Measurements from ENCODE around the gene MYL12A. TPM values are rescaled to one million over a fixed set of nuclear protein-coding genes. Genes with fewer than 3 reads are reported as not detected.

The MYL12A gene
- total and polyA plus RNA-seq, 2 of the 4 experiments (the other 2 are of a cell fraction) = 549 to 580 TPM

DNA sequence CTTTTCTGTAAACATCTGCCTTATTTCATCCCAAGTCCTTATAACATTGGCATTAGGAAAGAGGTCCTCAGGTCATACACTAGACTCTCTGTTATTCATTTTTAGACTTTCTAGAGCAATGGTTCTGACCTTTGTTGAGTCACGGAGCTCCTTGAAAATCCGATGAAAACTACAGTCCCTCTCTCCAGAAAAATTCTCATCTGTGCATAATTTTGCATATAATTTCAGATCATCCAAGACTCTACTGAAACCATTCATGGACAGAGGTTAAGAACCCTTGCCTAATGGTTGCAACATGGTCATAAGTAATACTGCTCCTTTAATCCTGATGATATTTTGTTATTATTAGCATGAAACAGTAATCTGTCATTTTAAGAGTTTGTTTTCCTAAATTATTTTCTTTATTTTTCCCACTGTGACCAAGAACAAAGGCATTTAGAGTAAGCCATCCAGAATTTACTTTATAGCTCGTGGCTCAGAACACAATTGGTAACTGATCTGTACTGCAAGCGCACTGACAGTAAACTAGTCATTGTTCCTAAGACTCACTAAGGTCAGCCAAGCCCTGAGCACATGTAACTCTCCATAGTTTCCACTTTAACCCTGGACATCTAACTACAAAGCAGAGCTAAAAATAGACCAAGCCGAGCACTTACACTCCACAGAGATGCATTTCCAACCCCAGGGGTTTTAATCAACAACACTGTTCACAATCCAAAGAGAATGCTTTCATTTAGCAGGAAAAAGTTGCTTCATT, 36.2 kb upstream of the MYL12A start:
- H4K5ac ChIP-seq (ENCODE audit: low read depth, low read length) = no peak overlapping the region
- BruUV-seq (replicated peaks) = no TSS peak
- 0 out of 2 replicates have a peak overlapping the region, but pooled peaks have one; percentile 10 for H3K14ac ChIP-seq (replicated peaks; ENCODE audit: low read depth, low read length)
- no peak overlapping the region for H4K8ac ChIP-seq (ENCODE audit: low read depth in 2 of 2, low read length in 2 of 2)
- no peak overlapping the region for H2BK20ac ChIP-seq (ENCODE audit: low read depth, low read length)
- H2BK120ac ChIP-seq (ENCODE audit: low read depth, low read length) = no peak overlapping the region
- H2BK15ac ChIP-seq (ENCODE audit: low read depth, low read length) = no peak overlapping the region
- in situ Hi-C loops (cut with MboI; ENCODE audit: low sequenced_read_pairs) = no loop called here
- DNase-seq (peak; percentile 6), ATAC-seq (ENCODE audit: low read depth) (peak; percentile 72)
- intact Hi-C loops (cut with micrococcal nuclease) = no loop called here
- H3K9me1 ChIP-seq (ENCODE audit: insufficient read depth, low read length) = peaks cover 6% of the 10 kb centered on the region
- H3K79me1 ChIP-seq (ENCODE audit: low read depth in 1 of 2, low read length in 2 of 2) = no peaks in the 10 kb centered on the region
- H3K23ac ChIP-seq (ENCODE audit: low read depth, low read length) = no peak overlapping the region; the same call in 1 of the 2 replicates
- H2BK5ac ChIP-seq (ENCODE audit: low read depth, low read length, poor library complexity, severe bottlenecking) = no peak overlapping the region
- ChIA-PET POLR2A (ENCODE audit: unreplicated experiment) (no interaction called here), CTCF (interaction anchor here (0.6 to 0.7 kb wide), 2 partner anchors 8 to 522 kb away, joined by 3 read pairs; no protein-coding TSS in a partner anchor)
- no peak overlapping the region for H3K9ac ChIP-seq (ENCODE audit: low read depth, low read length)
- H4K20me1 ChIP-seq (ENCODE audit: insufficient read depth, low read length) = no peaks in the 10 kb centered on the region
- TF ChIP-seq, protein P1, sequence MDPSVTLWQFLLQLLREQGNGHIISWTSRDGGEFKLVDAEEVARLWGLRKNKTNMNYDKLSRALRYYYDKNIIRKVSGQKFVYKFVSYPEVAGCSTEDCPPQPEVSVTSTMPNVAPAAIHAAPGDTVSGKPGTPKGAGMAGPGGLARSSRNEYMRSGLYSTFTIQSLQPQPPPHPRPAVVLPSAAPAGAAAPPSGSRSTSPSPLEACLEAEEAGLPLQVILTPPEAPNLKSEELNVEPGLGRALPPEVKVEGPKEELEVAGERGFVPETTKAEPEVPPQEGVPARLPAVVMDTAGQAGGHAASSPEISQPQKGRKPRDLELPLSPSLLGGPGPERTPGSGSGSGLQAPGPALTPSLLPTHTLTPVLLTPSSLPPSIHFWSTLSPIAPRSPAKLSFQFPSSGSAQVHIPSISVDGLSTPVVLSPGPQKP (IDR thresholded peaks at IDR 0.05; ENCODE audit: borderline replicate concordance, low read depth, low read length) = no peak
- TF ChIP-seq SMC3 (IDR thresholded peaks at IDR 0.05; ENCODE audit: low read depth, low read length) (no peak), BHLHE40 (IDR thresholded peaks at IDR 0.05; ENCODE audit: low read depth, low read length) (no peak), RAD21 (IDR thresholded peaks at IDR 0.05; ENCODE audit: low read length) (no peak), RFX5 (IDR thresholded peaks at IDR 0.05; ENCODE audit: low read depth, low read length) (no peak), RCOR1 (IDR thresholded peaks at IDR 0.05; ENCODE audit: insufficient replicate concordance, low read length) (no peak), CTCF (conservative IDR thresholded peaks at IDR 0.05; ENCODE audit: low read depth, low read length) (no peak), CEBPB (IDR thresholded peaks at IDR 0.05; ENCODE audit: low read depth, low read length) (no peak), MXI1 (IDR thresholded peaks at IDR 0.05; ENCODE audit: borderline replicate concordance, low read depth, low read length) (no peak)
- TF ChIP-seq, protein P2, sequence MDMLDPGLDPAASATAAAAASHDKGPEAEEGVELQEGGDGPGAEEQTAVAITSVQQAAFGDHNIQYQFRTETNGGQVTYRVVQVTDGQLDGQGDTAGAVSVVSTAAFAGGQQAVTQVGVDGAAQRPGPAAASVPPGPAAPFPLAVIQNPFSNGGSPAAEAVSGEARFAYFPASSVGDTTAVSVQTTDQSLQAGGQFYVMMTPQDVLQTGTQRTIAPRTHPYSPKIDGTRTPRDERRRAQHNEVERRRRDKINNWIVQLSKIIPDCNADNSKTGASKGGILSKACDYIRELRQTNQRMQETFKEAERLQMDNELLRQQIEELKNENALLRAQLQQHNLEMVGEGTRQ (IDR thresholded peaks at IDR 0.05; ENCODE audit: low read depth, low read length) = no peak
- WGBS, 2 experiments (ENCODE audit: extremely low coverage in 2 of 2, insufficient read length in 1 of 2) = 47% methylated on average over 3 of the region's 5 CpGs; no CpG with 5 or more reads in 1 of the 2 experiments
- no peak overlapping the region for H2AFZ ChIP-seq (replicated peaks; ENCODE audit: low read length, poor library complexity)
- peak overlapping the region; percentile 67; the same call in 1 of the 2 replicates for H3K4me2 ChIP-seq (ENCODE audit: low read depth, low read length)
- dilution Hi-C loops (cut with HindIII; ENCODE audit: low sequenced_read_pairs, unreplicated experiment) = no loop called here
- H3K18ac ChIP-seq (ENCODE audit: low read depth, low read length) = no peak overlapping the region
- H2AK5ac ChIP-seq (ENCODE audit: low read depth, low read length) = no peak overlapping the region
- no peak overlapping the region for H3K56ac ChIP-seq (ENCODE audit: extremely low read depth, insufficient read depth, low read length)
- no peak overlapping the region for H2AK9ac ChIP-seq (replicated peaks; ENCODE audit: low read depth, low read length, poor library complexity)
- H3K4ac ChIP-seq (ENCODE audit: low read depth, low read length) = no peak overlapping the region
- H3K27me3 ChIP-seq (ENCODE audit: control insufficient read depth, insufficient read depth, low read length) = no peaks in the 10 kb centered on the region
- H4K91ac ChIP-seq (ENCODE audit: insufficient read depth, low read depth, low read length) = no peak overlapping the region
- H3K9me3 ChIP-seq (ENCODE audit: control insufficient read depth, insufficient read depth, low read length) = no peaks in the 10 kb centered on the region
- no peak overlapping the region for H3K27ac ChIP-seq (ENCODE audit: insufficient read depth, low read length)
- H3K4me1 ChIP-seq (ENCODE audit: control insufficient read depth, insufficient read depth, low read length) = no peaks in the 10 kb centered on the region; the same call in 1 of the 2 replicates
- H3K36me3 ChIP-seq (ENCODE audit: control insufficient read depth, insufficient read depth, low read length) = no peaks in the 10 kb centered on the region
- H3K4me3 ChIP-seq (ENCODE audit: insufficient read depth, low read depth, low read length) = no peak overlapping the region

All from IMR-90 (cell line).